Upper lobe of left lung (tissue), 4 donors: ENCODE measurements around the gene TGFB1I1.

Source experiments
- EP300 ChIP-seq, 4 donors: sonication (generic); formaldehyde crosslinking; IDR thresholded peaks; one replicate each; pipeline ENCODE4 v1.5.1; 2017; ENCODE audit warnings: antibody characterized with exemption in 4 of 4, control low read depth in 2 of 4
- POLR2A ChIP-seq, 4 donors: fragments of 450-650 bp; IDR thresholded peaks; one replicate each; pipeline ENCODE4 v1.5.1; 2016 to 2017; ENCODE audit warnings: antibody characterized with exemption in 4 of 4, mild to moderate bottlenecking in 2 of 4
- POLR2AphosphoS5 ChIP-seq, 2 donors: sonication (generic); formaldehyde crosslinking; IDR thresholded peaks; one replicate each; pipeline ENCODE4 v1.5.1; 2017; ENCODE audit warnings: antibody characterized with exemption in 2 of 2
- TF ChIP-seq, protein P1 (sequence below), 6 experiments: fragments of 450-650 bp in 4 of 6; fragments of 200-600 bp in 2 of 6; sonication (generic) in 2 of 6; IDR thresholded peaks; one replicate each; pipeline ENCODE4 v1.5.1; 2016 to 2019; ENCODE audit warnings: antibody characterized with exemption in 6 of 6

DNA sequence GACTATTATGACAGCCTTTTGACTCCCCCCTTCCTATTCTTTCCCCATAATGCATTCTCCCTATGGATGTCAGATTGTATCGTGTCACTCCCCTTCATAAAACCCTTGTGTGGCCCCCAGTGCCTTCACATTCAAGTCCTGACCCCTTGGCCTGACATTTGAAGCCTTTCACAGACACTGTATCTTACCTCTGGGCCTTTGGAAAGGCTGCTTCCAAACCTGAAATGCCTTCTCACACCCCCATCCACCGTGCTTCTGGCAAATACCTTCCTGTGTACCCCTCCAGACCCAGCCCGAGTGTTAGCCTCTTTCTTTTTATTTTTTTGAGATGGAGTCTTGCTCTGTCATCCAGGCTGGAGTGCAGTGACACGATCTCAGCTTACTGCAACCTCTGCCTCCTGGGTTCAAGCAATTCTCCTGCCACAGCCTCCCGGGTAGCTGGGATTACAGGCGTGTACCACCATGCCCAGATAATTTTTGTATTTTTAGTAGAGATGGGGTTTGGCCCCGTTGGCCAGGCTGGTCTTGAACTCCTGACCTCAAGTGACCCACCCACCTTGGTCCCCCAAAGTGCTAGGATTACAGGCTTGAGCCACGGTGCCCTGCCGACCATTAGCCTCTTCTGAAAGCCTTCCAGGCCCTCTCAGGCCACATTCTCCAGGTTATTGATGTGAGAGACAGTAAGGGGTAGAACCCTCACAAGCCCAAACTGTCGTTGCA is 10.6 kb upstream of the TGFB1I1 start:
- no peak for TF ChIP-seq POLR2A (IDR thresholded peaks at IDR 0.05)
- no peak for TF ChIP-seq EP300 (IDR thresholded peaks at IDR 0.05)
- TF ChIP-seq, protein P1, sequence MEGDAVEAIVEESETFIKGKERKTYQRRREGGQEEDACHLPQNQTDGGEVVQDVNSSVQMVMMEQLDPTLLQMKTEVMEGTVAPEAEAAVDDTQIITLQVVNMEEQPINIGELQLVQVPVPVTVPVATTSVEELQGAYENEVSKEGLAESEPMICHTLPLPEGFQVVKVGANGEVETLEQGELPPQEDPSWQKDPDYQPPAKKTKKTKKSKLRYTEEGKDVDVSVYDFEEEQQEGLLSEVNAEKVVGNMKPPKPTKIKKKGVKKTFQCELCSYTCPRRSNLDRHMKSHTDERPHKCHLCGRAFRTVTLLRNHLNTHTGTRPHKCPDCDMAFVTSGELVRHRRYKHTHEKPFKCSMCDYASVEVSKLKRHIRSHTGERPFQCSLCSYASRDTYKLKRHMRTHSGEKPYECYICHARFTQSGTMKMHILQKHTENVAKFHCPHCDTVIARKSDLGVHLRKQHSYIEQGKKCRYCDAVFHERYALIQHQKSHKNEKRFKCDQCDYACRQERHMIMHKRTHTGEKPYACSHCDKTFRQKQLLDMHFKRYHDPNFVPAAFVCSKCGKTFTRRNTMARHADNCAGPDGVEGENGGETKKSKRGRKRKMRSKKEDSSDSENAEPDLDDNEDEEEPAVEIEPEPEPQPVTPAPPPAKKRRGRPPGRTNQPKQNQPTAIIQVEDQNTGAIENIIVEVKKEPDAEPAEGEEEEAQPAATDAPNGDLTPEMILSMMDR (IDR thresholded peaks at IDR 0.05), result no peak
- no peak for TF ChIP-seq POLR2AphosphoS5 (IDR thresholded peaks at IDR 0.05)
